HG02973 (cell line): ENCODE measurements around the gene CADM2.
"Not testable (repeated sequence)": the region's sequence is repeated elsewhere in the genome, so short reads cannot be mapped to it uniquely, and the experiment has no call there.

ENCODE experiments used
- ATAC-seq: cut with Tn5 transposase; IDR thresholded peaks from one replicate; pipeline ENCODE4 v1.9.1; 2021; ENCODE audit warnings: moderate library complexity; ENCODE audit not compliant: unreplicated experiment

CADM2 gene

GRCh38 chr3:84958495-84959469 is at the start of gene CADM2:
CADM2 (plus strand) TSS chr3:84958989.
- peak; percentile 94 for ATAC-seq

DNA sequence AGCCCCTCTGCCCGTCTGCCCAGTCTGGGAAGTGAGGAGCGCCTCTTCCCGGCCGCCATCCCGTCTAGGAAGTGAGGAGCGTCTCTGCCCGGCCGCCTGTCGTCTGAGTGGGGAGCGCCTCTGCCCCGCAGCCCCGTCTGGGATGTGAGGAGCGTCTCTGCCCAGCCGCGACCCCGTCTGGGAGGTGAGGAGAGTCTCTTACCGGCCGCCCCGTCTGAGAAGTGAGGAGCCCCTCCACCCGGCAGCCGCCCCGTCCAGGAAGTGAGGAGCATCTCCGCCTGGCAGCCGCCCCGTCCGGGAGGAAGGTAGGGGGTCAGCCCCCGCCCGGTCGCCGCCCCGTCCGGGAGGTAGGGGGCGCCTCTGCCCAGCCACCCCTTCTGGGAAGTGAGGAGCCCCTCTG is 40.2 kb upstream of the CADM2 start:
- ATAC-seq: not testable (repeated sequence)

DNA sequence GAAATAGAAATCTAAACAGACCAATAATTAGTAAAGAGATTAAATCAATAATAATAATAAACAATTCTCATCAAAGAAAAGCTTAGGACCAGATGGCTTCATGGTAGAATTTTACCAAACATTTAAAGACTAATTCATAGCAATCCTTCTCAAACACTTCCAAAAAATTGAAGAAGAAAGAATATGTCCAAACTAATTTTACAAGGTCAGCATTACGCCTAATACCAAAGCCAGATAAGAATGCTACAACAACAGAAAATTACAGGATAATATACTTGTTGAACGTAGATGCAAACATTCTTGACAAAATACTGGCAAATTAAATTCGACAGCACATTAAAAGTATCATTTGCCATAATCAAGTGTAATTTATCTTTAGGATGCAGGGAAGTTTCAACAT is 36.1 kb upstream of the CADM2 start:
- ATAC-seq: no peak

DNA sequence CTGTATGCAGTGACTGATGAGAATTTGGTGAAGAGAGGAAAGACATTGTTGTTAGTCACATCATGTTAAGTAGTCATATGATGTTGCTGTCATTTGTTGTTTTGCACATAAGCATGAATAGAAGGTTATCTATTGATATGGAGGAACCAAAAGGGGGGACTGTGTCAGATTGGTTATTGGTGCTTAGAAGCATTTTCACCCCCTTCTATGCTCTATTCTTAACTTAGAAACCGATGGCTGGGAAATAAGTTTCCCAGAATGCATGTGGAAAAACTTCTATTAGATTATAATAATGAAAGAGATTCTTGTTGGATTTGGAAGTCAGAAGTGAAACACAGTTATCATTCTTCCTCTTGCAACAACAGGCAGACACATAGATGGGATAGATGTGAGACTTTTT is 33.2 kb upstream of the CADM2 start:
- no peak for ATAC-seq

DNA sequence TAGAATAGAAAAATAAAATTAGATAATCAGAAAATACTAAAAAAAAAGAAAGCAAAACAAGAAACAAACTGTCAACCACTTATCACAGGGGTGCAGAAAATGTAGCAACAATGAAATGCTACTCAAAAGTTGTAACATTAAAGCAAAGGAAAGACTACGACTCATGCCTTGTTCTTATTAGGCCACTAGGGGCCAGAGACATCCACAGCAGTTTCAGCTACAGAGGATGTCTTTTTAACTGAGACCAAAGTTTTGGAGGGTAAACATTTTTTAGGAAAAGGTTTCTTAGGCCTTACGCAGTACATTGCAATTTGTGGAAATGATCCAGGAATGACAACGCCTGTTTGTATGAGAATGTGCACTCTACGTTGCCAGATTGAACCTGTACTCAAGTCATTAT is 15.4 kb upstream of the CADM2 start:
- no peak for ATAC-seq

DNA sequence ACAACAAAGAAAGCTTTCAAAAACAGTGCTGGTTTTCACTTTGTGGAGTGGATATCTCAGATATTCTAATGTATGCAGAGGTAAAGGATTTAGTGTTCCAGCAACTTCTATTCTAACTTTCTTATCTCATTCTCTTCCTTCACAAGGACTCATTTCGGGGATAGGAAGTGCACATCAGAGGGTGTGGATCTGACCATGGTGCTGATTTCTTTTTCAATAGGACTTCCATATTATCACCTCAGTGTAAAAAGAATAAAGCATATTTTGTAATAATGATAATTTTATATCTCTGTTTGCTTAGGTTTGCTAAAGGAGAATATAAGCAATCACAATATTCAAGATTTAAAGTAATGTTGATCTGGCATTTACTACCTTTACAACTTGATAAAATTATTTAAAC is 12.5 kb upstream of the CADM2 start:
- ATAC-seq: no peak

GRCh38 chr3:84959470-84960271 is 882 bp downstream of the CADM2 start:
- ATAC-seq: no peak

DNA sequence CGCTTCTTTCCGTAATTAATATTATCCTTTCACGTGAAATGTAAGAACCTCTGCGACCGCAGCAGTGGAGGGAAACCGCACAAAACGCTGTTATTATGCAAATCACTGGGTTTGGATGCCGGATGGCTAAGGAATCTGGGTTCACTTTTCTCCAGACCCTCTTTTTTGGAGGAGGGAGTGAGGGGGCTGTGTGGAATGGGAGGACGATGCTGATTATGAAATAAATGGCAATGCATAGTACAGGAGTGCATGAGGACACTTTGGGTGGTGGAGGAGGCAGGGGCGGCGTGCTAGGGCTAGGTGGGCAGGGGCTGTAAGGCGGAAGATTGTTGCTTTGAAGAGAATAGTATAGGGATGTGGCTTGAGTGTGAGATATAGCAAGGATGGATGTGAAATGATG is 1.8 kb downstream of the CADM2 start:
- no peak for ATAC-seq

DNA sequence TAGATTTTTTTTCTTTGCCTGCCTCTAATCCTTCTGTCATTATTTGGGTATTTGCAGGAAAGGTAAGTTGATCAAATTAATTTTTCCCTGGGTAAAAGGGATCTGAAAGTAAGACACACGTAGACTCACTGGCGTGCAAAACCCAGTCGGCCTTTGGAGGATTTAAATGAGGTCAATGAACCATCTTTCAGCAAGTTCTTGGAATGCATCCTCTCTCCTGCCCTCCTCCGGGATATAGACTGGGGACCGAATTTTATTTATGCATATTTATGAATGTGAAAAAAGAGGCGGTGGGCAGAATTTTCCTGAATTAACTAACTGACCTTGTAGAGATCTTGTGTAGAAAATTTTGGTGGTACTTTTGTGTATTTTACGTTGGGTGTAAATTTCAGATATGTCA is 2.2 kb downstream of the CADM2 start:
- ATAC-seq: no peak

DNA sequence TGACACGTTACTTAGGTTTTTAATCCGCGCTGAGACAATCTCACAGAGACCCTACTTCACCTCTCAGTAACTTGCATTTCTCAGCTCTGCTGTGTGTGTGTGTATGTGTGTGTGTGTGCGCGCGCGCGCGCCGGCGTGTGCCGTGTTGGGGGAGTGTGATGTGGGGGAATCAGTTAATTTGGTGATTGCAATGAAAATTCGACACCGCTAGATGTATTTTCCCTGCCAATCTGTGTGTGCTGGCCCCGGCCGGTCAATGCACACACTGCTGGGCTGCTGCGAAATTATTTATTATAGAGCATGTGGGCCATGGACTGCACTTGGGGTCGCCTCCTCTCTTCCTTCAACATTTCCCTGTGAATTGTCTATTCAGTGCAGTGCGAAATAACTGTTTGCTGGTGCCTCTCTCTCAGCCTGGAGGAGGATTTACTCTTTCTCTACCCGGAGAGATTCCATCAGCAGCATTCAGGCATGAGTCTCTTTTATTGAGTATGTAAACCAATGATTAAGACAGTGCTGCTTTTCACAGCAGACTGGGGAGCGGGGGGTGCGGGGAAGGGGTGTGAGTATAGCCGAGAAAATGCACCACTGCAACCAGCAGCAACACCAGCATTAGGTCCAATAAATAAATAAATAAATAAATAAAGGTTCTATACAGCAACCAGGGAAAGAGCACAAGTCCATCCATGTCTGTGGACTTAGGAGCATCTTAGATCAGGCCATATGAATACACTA is 2.9 kb downstream of the CADM2 start:
- ATAC-seq: no peak

DNA sequence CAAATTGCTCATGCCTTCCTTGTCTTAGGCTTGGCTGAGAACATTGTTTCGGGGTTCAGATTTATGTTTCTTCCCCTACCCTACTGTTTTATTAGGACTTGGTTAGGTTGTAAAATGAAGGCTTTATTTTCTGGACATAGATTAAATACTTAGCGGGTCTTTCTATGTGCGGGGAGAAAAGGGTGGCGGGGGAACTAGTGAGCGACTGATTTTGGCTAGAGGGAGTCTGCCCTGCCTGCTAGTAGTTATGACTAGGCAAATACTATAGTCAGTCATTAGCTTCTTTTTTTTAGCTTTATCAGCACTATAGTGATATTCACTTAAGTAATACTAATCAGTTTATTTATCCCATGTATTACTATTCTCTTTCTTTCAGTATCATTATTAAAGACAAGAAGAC is 3.6 kb downstream of the CADM2 start:
- no peak for ATAC-seq

DNA sequence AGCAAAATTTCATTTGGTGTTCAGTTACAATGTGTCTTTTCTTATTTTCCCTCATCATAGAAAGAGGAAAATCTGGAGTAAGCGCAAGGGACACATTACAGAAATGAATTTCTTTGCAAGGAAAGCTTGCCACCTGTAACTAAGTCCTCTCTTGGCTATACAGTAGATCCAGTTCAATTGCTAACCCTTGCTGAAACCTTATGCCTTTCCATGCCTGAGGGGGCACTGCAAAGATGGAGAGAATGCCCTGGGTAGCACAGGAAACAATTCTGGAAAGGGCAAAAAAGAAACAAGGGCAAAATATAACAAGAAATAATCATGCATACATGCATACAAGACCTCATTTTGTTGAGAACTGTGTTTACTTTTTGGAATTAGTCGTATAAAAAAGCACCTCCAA is 4.3 kb downstream of the CADM2 start:
- no peak for ATAC-seq

GRCh38 chr3:84965141-84965540 is 6.4 kb downstream of the CADM2 start:
- no peak for ATAC-seq

GRCh38 chr3:84967767-84968581 is 9.2 kb downstream of the CADM2 start:
- ATAC-seq: no peak

GRCh38 chr3:84968701-84969235 is 10.0 kb downstream of the CADM2 start:
- no peak for ATAC-seq

- no peak for ATAC-seq
Measured at GRCh38 chr3:84974347-84974746, 15.6 kb downstream of the CADM2 start.

GRCh38 chr3:84977021-84977420 is 18.2 kb downstream of the CADM2 start:
- no peak for ATAC-seq

DNA sequence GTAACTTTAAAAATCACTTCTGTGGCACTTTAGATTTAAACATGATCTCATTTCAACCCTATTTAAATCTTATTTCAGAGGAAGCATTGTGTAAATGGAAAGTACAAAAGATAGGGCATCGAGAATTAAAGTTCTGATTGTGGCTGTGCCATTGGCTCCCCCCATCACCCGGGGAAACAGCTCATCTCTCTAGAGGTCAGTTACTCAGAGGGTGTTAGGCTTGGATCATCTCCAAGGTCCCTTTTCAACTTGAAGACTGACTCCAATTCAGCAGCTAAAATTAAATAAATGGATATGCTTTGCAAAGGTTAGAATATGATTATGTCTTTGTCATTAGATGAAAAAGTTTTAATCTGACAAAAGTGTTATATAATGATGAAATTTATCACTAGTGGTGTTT is 20.1 kb downstream of the CADM2 start:
- ATAC-seq: no peak

DNA sequence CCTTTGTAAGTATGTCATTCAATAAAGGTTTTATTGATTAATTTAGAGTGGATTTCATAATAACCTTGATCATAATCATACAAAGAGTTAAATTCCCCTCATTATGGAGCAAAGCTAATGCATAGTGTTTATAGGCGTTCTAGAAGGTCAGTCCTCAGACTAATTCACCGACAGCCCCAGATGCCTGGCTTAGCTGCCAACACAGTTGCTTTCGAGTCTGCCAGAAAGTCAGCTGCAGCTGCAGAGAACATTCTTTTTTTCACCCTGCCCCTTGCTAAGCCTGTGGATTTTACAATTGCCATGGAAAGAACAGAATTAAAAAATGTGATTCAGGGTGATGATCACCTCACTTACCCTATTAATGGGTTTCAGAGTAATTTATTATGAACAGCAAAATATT is 21.2 kb downstream of the CADM2 start:
- no peak for ATAC-seq

GRCh38 chr3:84980456-84980855 is 21.7 kb downstream of the CADM2 start:
- ATAC-seq: no peak
